ENCODE measurements around the gene ZSWIM3. TPM values are rescaled to one million over a fixed set of nuclear protein-coding genes. Genes with fewer than 3 reads are reported as not detected.

The ZSWIM3 gene
- polyA plus RNA-seq, 1 donor from 2014 or later: 14.3 TPM

DNA sequence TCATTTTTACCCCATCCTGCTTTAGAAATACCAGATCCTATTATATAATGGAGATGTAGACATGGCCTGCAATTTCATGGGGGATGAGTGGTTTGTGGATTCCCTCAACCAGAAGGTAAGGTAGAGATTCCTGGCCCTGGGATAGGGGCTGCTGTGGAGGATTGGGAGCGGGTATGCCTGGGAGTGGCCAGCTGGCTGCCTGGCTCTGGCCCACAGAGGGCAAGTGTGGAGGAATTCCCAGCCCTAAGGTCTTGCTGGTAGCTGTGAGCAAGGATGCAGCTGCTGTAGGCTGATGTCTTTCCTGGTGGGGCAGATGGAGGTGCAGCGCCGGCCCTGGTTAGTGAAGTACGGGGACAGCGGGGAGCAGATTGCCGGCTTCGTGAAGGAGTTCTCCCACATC, 40.3 kb downstream of the ZSWIM3 start:
- Histone ChIP-seq H3K4me3 (ENCODE audit: low read length) (no peak overlapping the region), H3K27ac (ENCODE audit: low read length) (no peak overlapping the region), H3K9ac (ENCODE audit: low read length) (no peak overlapping the region), H3K9me3 (ENCODE audit: low read length) (no peaks in the 10 kb centered on the region), H4K20me1 (ENCODE audit: insufficient read depth) (no peaks in the 10 kb centered on the region), H3F3A (ENCODE audit: insufficient read depth, low read length, poor library complexity, severe bottlenecking) (no peaks in the 10 kb centered on the region), H3K9me2 (ENCODE audit: insufficient read depth, low read length) (no peaks in the 10 kb centered on the region), H2AFZ (ENCODE audit: low read depth, low read length) (no peak overlapping the region), H3K79me2 (replicated peaks; ENCODE audit: insufficient read depth, low read length) (no peaks in the 10 kb centered on the region), H3K4me2 (ENCODE audit: low read length) (no peak overlapping the region), H3K36me3 (ENCODE audit: insufficient read depth, low read length) (no peaks in the 10 kb centered on the region), H3K27me3 (ENCODE audit: insufficient read depth, low read depth, low read length) (no peaks in the 10 kb centered on the region)
- TF ChIP-seq POLR2AphosphoS5 (IDR thresholded peaks at IDR 0.05) (no peak), RAD21 (conservative IDR thresholded peaks at IDR 0.05) (no peak), EZH2 (IDR thresholded peaks at IDR 0.05; ENCODE audit: borderline replicate concordance, insufficient read depth, low read length, poor library complexity, severe bottlenecking) (no peak), MXI1 (conservative IDR thresholded peaks at IDR 0.05; ENCODE audit: poor library complexity, severe bottlenecking) (no peak), REST (IDR thresholded peaks at IDR 0.05; ENCODE audit: borderline replicate concordance) (no peak), TAF1 (IDR thresholded peaks at IDR 0.05; ENCODE audit: low read depth) (no peak), CTCF (IDR thresholded peaks at IDR 0.05; ENCODE audit: poor library complexity, severe bottlenecking) (no peak), SMC3 (conservative IDR thresholded peaks at IDR 0.05; ENCODE audit: poor library complexity) (no peak), EP300 (conservative IDR thresholded peaks at IDR 0.05; ENCODE audit: poor library complexity, severe bottlenecking) (no peak)

DNA sequence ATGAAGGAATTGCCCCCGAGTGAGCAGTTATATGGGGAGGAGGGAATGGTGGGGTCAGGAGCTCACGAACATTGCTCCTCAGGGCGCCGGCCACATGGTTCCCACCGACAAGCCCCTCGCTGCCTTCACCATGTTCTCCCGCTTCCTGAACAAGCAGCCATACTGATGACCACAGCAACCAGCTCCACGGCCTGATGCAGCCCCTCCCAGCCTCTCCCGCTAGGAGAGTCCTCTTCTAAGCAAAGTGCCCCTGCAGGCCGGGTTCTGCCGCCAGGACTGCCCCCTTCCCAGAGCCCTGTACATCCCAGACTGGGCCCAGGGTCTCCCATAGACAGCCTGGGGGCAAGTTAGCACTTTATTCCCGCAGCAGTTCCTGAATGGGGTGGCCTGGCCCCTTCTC, 40.9 kb downstream of the ZSWIM3 start:
- H3K4me3 ChIP-seq (ENCODE audit: low read length): no peak overlapping the region
- H2AFZ ChIP-seq (ENCODE audit: low read depth, low read length): no peak overlapping the region
- TF ChIP-seq SMC3 (conservative IDR thresholded peaks at IDR 0.05; ENCODE audit: poor library complexity) (no peak), MXI1 (conservative IDR thresholded peaks at IDR 0.05; ENCODE audit: poor library complexity, severe bottlenecking) (no peak), RAD21 (conservative IDR thresholded peaks at IDR 0.05) (no peak), EP300 (conservative IDR thresholded peaks at IDR 0.05; ENCODE audit: poor library complexity, severe bottlenecking) (no peak), REST (IDR thresholded peaks at IDR 0.05; ENCODE audit: borderline replicate concordance) (no peak), CTCF (IDR thresholded peaks at IDR 0.05; ENCODE audit: poor library complexity, severe bottlenecking) (no peak), TAF1 (IDR thresholded peaks at IDR 0.05; ENCODE audit: low read depth) (no peak), EZH2 (IDR thresholded peaks at IDR 0.05; ENCODE audit: borderline replicate concordance, insufficient read depth, low read length, poor library complexity, severe bottlenecking) (no peak), POLR2AphosphoS5 (IDR thresholded peaks at IDR 0.05) (no peak)
- H3K79me2 ChIP-seq (replicated peaks; ENCODE audit: insufficient read depth, low read length): no peaks in the 10 kb centered on the region
- no peak overlapping the region for H3K27ac ChIP-seq (ENCODE audit: low read length)
- no peaks in the 10 kb centered on the region for H3K27me3 ChIP-seq (ENCODE audit: insufficient read depth, low read depth, low read length)
- H3K9ac ChIP-seq (ENCODE audit: low read length): no peak overlapping the region
- H3K4me2 ChIP-seq (ENCODE audit: low read length): no peak overlapping the region
- no peaks in the 10 kb centered on the region for H4K20me1 ChIP-seq (ENCODE audit: insufficient read depth)
- H3K9me2 ChIP-seq (ENCODE audit: insufficient read depth, low read length): no peaks in the 10 kb centered on the region
- no peaks in the 10 kb centered on the region for H3K9me3 ChIP-seq (ENCODE audit: low read length)
- H3F3A ChIP-seq (ENCODE audit: insufficient read depth, low read length, poor library complexity, severe bottlenecking): no peaks in the 10 kb centered on the region
- no peaks in the 10 kb centered on the region for H3K36me3 ChIP-seq (ENCODE audit: insufficient read depth, low read length)

Measured in neural cell (in vitro differentiated cells).